Measurements from ENCODE around the gene NCDN. TPM values are rescaled to one million over a fixed set of nuclear protein-coding genes. Genes with fewer than 3 reads are reported as not detected.
"Not testable (repeated sequence)": the region's sequence is repeated elsewhere in the genome, so short reads cannot be mapped to it uniquely, and the experiment has no call there.

The NCDN gene
- total RNA-seq, 1 donor = 30.0 TPM

GRCh38 chr1:35577071-35577998 is 19.7 kb downstream of the NCDN start:
- no peaks in the 10 kb centered on the region for H4K20me1 ChIP-seq (ENCODE audit: insufficient read depth, low read length)

DNA sequence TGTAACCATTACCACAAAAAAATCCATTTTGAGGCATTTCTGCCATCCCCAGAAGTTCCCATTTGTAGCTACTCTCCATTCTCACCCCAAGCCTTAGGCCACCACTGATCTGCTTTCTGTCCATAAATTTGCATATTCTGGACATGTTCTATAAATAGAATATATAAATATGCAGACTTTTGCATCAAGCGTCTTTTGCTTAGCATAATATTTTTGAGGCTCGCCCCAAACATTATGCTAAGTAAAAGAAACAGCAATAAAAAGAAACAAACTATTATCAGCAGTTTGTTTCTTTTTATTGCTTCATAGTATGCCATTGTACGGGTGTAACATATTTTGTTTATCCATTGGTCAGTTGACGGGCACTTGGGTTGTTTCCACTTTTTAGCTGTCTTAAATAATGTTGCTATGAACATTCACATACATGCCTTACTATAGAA is 23.4 kb downstream of the NCDN start:
- TF ChIP-seq CTCF (IDR thresholded peaks at IDR 0.05; ENCODE audit: extremely low read depth, low read depth, low read length) = no peak
- no peak overlapping the region for H3K27ac ChIP-seq (ENCODE audit: low read depth, low read length)
- DNase-seq (ENCODE audit: insufficient read length, low spot score, missing footprints) = peak; percentile 1
- no peaks in the 10 kb centered on the region for H3K9me3 ChIP-seq (ENCODE audit: low read depth, low read length)
- no peak overlapping the region for H3K4me3 ChIP-seq (ENCODE audit: insufficient read depth, low read length)
- H2AFZ ChIP-seq (ENCODE audit: low read length) = no peak overlapping the region
- H3K36me3 ChIP-seq (ENCODE audit: insufficient read depth, low read length) = no peaks in the 10 kb centered on the region
- no peak overlapping the region for H3K4me2 ChIP-seq (ENCODE audit: insufficient read depth, low read length)
- peaks cover 6% of the 10 kb centered on the region for H3K4me1 ChIP-seq (ENCODE audit: insufficient read depth, low read length)
- H3K79me2 ChIP-seq (ENCODE audit: insufficient read depth, low read length) = no peaks in the 10 kb centered on the region
- no peaks in the 10 kb centered on the region for H3K27me3 ChIP-seq (ENCODE audit: insufficient read depth, low read length)
- H4K20me1 ChIP-seq (ENCODE audit: insufficient read depth, low read length) = no peaks in the 10 kb centered on the region

More at GRCh38 chr1:35577071-35577998, 19.7 kb downstream of the NCDN start:
- Histone ChIP-seq H3K27me3 (ENCODE audit: insufficient read depth, low read length) (peaks cover 3% of the 10 kb centered on the region), H3K4me1 (ENCODE audit: insufficient read depth, low read length) (peaks cover 8% of the 10 kb centered on the region), H3K9me3 (ENCODE audit: low read depth, low read length) (no peaks in the 10 kb centered on the region), H3K36me3 (ENCODE audit: insufficient read depth, low read length) (no peaks in the 10 kb centered on the region), H3K79me2 (ENCODE audit: insufficient read depth, low read length) (no peaks in the 10 kb centered on the region), H2AFZ (ENCODE audit: low read length) (peak overlapping the region; percentile 88), H3K4me2 (ENCODE audit: insufficient read depth, low read length) (peak overlapping the region; percentile 81), H3K4me3 (ENCODE audit: insufficient read depth, low read length) (peak overlapping the region; percentile 56), H3K27ac (ENCODE audit: low read depth, low read length) (no peak overlapping the region)
- DNase-seq (ENCODE audit: insufficient read length, low spot score, missing footprints) = peak; percentile 94
- no peak for TF ChIP-seq CTCF (IDR thresholded peaks at IDR 0.05; ENCODE audit: extremely low read depth, low read depth, low read length)

DNA sequence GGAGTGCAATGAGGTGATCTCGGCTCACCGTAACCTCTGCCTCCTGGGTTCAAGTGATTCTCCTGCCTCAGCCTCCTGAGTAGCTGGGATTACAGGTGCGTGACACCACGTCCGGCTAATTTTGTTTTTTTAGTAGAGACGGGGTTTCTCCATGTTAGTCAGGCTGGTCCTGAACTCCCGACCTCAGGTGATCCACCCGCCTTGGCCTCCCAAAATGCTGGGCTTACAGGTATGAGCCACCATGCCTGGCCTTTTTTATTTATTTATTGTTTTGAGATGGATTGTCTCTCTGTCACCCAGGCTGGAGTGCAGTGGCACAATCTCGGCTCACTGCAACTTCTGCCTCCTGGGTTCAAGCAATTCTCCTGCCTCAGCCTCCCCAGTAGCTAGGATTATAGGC is 24.0 kb downstream of the NCDN start:
- H3K4me2 ChIP-seq (ENCODE audit: insufficient read depth, low read length); H3K36me3 ChIP-seq (ENCODE audit: insufficient read depth, low read length); H3K27me3 ChIP-seq (ENCODE audit: insufficient read depth, low read length); H2AFZ ChIP-seq (ENCODE audit: low read length); H3K4me1 ChIP-seq (ENCODE audit: insufficient read depth, low read length); H4K20me1 ChIP-seq (ENCODE audit: insufficient read depth, low read length); DNase-seq (ENCODE audit: insufficient read length, low spot score, missing footprints); H3K27ac ChIP-seq (ENCODE audit: low read depth, low read length); H3K9me3 ChIP-seq (ENCODE audit: low read depth, low read length); H3K4me3 ChIP-seq (ENCODE audit: insufficient read depth, low read length); H3K79me2 ChIP-seq (ENCODE audit: insufficient read depth, low read length): not testable (repeated sequence)

- TF ChIP-seq CTCF (IDR thresholded peaks at IDR 0.05; ENCODE audit: extremely low read depth, low read depth, low read length) = no peak
- H3K27ac ChIP-seq (ENCODE audit: low read depth, low read length) = no peak overlapping the region
- H3K27me3 ChIP-seq (ENCODE audit: insufficient read depth, low read length) = no peaks in the 10 kb centered on the region
- H3K4me1 ChIP-seq (ENCODE audit: insufficient read depth, low read length) = no peaks in the 10 kb centered on the region
- no peaks in the 10 kb centered on the region for H4K20me1 ChIP-seq (ENCODE audit: insufficient read depth, low read length)
- H3K4me3 ChIP-seq (ENCODE audit: insufficient read depth, low read length) = no peak overlapping the region
- H2AFZ ChIP-seq (ENCODE audit: low read length) = no peak overlapping the region
- no peaks in the 10 kb centered on the region for H3K36me3 ChIP-seq (ENCODE audit: insufficient read depth, low read length)
- H3K79me2 ChIP-seq (ENCODE audit: insufficient read depth, low read length) = no peaks in the 10 kb centered on the region
- H3K4me2 ChIP-seq (ENCODE audit: insufficient read depth, low read length) = no peak overlapping the region
- no peaks in the 10 kb centered on the region for H3K9me3 ChIP-seq (ENCODE audit: low read depth, low read length)
- DNase-seq (ENCODE audit: insufficient read length, low spot score, missing footprints) = peak; percentile 48
Observed at GRCh38 chr1:35585281-35585680, 27.7 kb downstream of the NCDN start.

DNA sequence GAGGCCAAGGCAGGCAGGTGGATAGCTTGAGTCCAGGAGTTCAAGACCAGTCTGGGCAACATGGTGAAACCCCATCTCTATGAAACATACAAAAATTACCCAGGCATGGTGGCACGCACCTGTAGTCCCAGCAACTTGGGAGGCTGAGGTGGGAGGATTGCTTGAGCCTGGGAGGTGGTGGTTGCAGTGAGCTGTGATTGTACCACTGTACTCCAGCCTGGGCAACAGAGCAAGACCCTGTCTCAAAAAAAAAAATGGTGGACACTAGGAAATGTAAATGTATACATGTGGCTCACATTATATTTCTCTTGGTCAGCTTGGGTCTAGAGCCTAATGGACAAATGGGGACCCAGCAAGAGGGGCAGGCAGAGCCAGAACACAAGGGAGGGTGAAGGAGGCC is 28.2 kb downstream of the NCDN start:
- H3K4me2 ChIP-seq (ENCODE audit: insufficient read depth, low read length); H4K20me1 ChIP-seq (ENCODE audit: insufficient read depth, low read length); H3K36me3 ChIP-seq (ENCODE audit: insufficient read depth, low read length); H3K4me3 ChIP-seq (ENCODE audit: insufficient read depth, low read length); H3K9me3 ChIP-seq (ENCODE audit: low read depth, low read length); H2AFZ ChIP-seq (ENCODE audit: low read length); DNase-seq (ENCODE audit: insufficient read length, low spot score, missing footprints); H3K27me3 ChIP-seq (ENCODE audit: insufficient read depth, low read length); H3K79me2 ChIP-seq (ENCODE audit: insufficient read depth, low read length); H3K4me1 ChIP-seq (ENCODE audit: insufficient read depth, low read length); H3K27ac ChIP-seq (ENCODE audit: low read depth, low read length): not testable (repeated sequence)

Data from osteoblast (primary cell).